Measurements from ENCODE around the gene NKX6-1. TPM values are rescaled to one million over a fixed set of nuclear protein-coding genes. Genes with fewer than 3 reads are reported as not detected.

Gene NKX6-1
- total and polyA plus RNA-seq, 2 donors (not counting 1 experiment from before 2014, with no cell fraction given) = 0.17 to 0.47 TPM

DNA sequence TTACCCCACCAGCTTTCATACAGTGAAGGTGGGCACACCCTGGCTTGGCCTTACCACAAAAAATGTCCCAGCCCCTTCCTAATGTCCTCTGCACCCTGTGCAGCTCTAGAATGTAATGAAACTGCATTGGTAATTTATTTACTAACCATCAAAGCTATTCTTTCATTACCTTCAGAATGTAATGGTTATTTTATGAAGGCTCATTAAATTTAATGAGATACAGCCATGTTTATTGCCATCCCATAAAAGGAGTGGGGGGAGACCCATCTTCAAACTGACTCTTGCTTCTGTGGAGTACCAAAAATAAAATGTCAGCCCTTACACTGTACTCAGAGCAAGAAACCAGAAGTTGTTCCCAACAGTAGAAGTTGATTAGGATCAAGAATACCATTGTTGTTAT lies 25.0 kb downstream of the NKX6-1 start:
- H4K20me1 ChIP-seq (ENCODE audit: control insufficient read depth, extremely low read depth, insufficient read depth, low read length) = no peaks in the 10 kb centered on the region
- no peak overlapping the region for H3K27ac ChIP-seq (ENCODE audit: insufficient read depth, low read length)
- no peaks in the 10 kb centered on the region for H3K9me3 ChIP-seq (ENCODE audit: control insufficient read depth, insufficient read depth, low read depth, low read length)
- TF ChIP-seq, protein P1, sequence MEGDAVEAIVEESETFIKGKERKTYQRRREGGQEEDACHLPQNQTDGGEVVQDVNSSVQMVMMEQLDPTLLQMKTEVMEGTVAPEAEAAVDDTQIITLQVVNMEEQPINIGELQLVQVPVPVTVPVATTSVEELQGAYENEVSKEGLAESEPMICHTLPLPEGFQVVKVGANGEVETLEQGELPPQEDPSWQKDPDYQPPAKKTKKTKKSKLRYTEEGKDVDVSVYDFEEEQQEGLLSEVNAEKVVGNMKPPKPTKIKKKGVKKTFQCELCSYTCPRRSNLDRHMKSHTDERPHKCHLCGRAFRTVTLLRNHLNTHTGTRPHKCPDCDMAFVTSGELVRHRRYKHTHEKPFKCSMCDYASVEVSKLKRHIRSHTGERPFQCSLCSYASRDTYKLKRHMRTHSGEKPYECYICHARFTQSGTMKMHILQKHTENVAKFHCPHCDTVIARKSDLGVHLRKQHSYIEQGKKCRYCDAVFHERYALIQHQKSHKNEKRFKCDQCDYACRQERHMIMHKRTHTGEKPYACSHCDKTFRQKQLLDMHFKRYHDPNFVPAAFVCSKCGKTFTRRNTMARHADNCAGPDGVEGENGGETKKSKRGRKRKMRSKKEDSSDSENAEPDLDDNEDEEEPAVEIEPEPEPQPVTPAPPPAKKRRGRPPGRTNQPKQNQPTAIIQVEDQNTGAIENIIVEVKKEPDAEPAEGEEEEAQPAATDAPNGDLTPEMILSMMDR (conservative IDR thresholded peaks at IDR 0.05 in 1 of 2, IDR thresholded peaks at IDR 0.05 in 1 of 2; ENCODE audit: low read depth in 1 of 2, low read length in 2 of 2) = no peak
- TF ChIP-seq EZH2 (IDR thresholded peaks at IDR 0.05; ENCODE audit: low read length, missing control alignments) = no peak
- no peak overlapping the region for H2AFZ ChIP-seq (ENCODE audit: low read length)
- DNase-seq (ENCODE audit: low read depth in 2 of 2) = no peak
- H3K79me2 ChIP-seq (ENCODE audit: control insufficient read depth, insufficient read depth, low read length) = no peaks in the 10 kb centered on the region
- no peaks in the 10 kb centered on the region for H3K36me3 ChIP-seq (ENCODE audit: control insufficient read depth, insufficient read depth, low read length)
- H3K4me3 ChIP-seq (replicated peaks in 1 of 4; ENCODE audit: control extremely low read depth in 1 of 4, insufficient read depth in 1 of 4, low read depth in 3 of 4, low read length in 4 of 4) = no peak overlapping the region
- H3K4me1 ChIP-seq (ENCODE audit: control insufficient read depth, extremely low read depth, insufficient read depth, low read length) = no peaks in the 10 kb centered on the region
- no peak overlapping the region for H3K9ac ChIP-seq (ENCODE audit: insufficient read depth, low read length)
- H3K27me3 ChIP-seq (ENCODE audit: control insufficient read depth, insufficient read depth, low read length) = no peaks in the 10 kb centered on the region
- no peak overlapping the region for H3K4me2 ChIP-seq (ENCODE audit: extremely low read depth, insufficient read depth, low read length)

DNA sequence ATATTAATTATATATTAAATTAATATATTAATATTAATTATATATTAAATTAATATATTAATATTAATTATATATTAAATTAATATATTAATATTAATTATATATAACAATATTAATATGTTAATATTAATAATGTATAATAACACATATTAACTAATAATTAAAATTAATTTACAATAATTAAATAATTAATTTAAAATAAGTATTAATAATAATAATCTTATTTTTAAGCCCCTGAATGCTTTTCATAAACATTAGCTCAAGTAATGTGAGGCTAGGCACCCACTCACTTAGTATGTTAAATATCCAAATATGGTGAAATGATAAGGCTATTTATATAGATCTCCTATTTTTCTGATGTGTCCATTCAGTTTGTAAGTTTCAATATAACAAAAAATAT lies 26.9 kb downstream of the NKX6-1 start:
- H3K9me3 ChIP-seq (ENCODE audit: control insufficient read depth, insufficient read depth, low read depth, low read length) = no peaks in the 10 kb centered on the region
- H3K9ac ChIP-seq (ENCODE audit: insufficient read depth, low read length) = no peak overlapping the region

DNA sequence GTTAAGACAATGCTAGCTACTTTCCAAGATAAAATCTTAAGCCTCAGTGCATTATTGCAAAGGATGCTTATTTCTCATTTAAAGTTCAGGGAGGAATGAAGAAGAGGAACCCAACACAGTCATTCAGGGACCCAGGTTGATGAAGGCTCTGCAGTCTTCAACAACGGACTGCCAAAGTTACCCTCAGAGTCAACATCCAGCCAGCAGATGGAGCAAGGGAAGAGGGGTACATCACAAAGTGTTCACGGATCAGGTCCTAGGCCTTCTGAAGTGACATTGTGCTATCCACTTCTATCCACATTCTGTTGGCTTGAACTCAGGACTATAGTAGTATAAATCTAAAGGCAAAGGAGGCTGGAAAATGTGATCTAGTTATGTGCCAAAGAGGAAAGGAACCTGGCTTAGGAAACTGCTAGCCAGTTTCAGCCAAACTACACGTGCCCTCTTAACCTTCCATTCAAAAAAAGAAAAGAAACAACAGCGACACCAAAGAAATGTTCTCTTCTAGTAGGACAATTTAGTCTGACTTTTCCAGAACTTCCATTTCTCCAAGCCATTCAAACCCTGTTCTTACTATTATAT lies 28.8 kb downstream of the NKX6-1 start:
- H4K20me1 ChIP-seq (ENCODE audit: control insufficient read depth, extremely low read depth, insufficient read depth, low read length) = no peaks in the 10 kb centered on the region
- no peaks in the 10 kb centered on the region for H3K9me3 ChIP-seq (ENCODE audit: control insufficient read depth, insufficient read depth, low read depth, low read length)
- no peaks in the 10 kb centered on the region for H3K27me3 ChIP-seq (ENCODE audit: control insufficient read depth, insufficient read depth, low read length)
- H3K4me1 ChIP-seq (ENCODE audit: control insufficient read depth, extremely low read depth, insufficient read depth, low read length) = no peaks in the 10 kb centered on the region
- DNase-seq (ENCODE audit: low read depth in 2 of 2) = no peak
- no peak overlapping the region for H3K4me3 ChIP-seq (replicated peaks in 1 of 4; ENCODE audit: control extremely low read depth in 1 of 4, insufficient read depth in 1 of 4, low read depth in 3 of 4, low read length in 4 of 4)
- no peak overlapping the region for H3K4me2 ChIP-seq (ENCODE audit: extremely low read depth, insufficient read depth, low read length)
- no peak overlapping the region for H3K27ac ChIP-seq (ENCODE audit: insufficient read depth, low read length)
- no peak overlapping the region for H3K9ac ChIP-seq (ENCODE audit: insufficient read depth, low read length)
- no peak overlapping the region for H2AFZ ChIP-seq (ENCODE audit: low read length)
- H3K36me3 ChIP-seq (ENCODE audit: control insufficient read depth, insufficient read depth, low read length) = no peaks in the 10 kb centered on the region
- no peaks in the 10 kb centered on the region for H3K79me2 ChIP-seq (ENCODE audit: control insufficient read depth, insufficient read depth, low read length)
- TF ChIP-seq, protein P1 (conservative IDR thresholded peaks at IDR 0.05 in 1 of 2, IDR thresholded peaks at IDR 0.05 in 1 of 2; ENCODE audit: low read depth in 1 of 2, low read length in 2 of 2) = peak; percentile 9 to 20
- TF ChIP-seq EZH2 (IDR thresholded peaks at IDR 0.05; ENCODE audit: low read length, missing control alignments) = no peak

More for the DNA sequence above, 26.9 kb downstream of the NKX6-1 start:
- Histone ChIP-seq H2AFZ (ENCODE audit: low read length) (no peak overlapping the region), H3K4me3 (replicated peaks in 1 of 4; ENCODE audit: control extremely low read depth in 1 of 4, insufficient read depth in 1 of 4, low read depth in 3 of 4, low read length in 4 of 4) (no peak overlapping the region), H3K4me1 (ENCODE audit: control insufficient read depth, extremely low read depth, insufficient read depth, low read length) (no peaks in the 10 kb centered on the region), H3K27ac (ENCODE audit: insufficient read depth, low read length) (no peak overlapping the region), H3K4me2 (ENCODE audit: extremely low read depth, insufficient read depth, low read length) (no peak overlapping the region), H3K79me2 (ENCODE audit: control insufficient read depth, insufficient read depth, low read length) (no peaks in the 10 kb centered on the region), H3K36me3 (ENCODE audit: control insufficient read depth, insufficient read depth, low read length) (no peaks in the 10 kb centered on the region), H4K20me1 (ENCODE audit: control insufficient read depth, extremely low read depth, insufficient read depth, low read length) (no peaks in the 10 kb centered on the region), H3K27me3 (ENCODE audit: control insufficient read depth, insufficient read depth, low read length) (no peaks in the 10 kb centered on the region)
- no peak for DNase-seq (ENCODE audit: low read depth in 2 of 2)
- TF ChIP-seq, protein P1 (conservative IDR thresholded peaks at IDR 0.05 in 1 of 2, IDR thresholded peaks at IDR 0.05 in 1 of 2; ENCODE audit: low read depth in 1 of 2, low read length in 2 of 2) = no peak
- no peak for TF ChIP-seq EZH2 (IDR thresholded peaks at IDR 0.05; ENCODE audit: low read length, missing control alignments)

Measured in fibroblast of lung (primary cell).